H9 (cell line): ENCODE data around the gene CCSER2. TPM values are rescaled to one million over a fixed set of nuclear protein-coding genes. Genes with fewer than 3 reads are reported as not detected.

Experiments
- DNase-seq: peaks from one replicate; pipeline ENCODE4 v3.0.0-alpha.2; 2017
- H2AFZ ChIP-seq: one replicate; pipeline ENCODE4 v1.6.1; 2013; ENCODE audit warnings: mild to moderate bottlenecking, low read length, control low read depth, moderate library complexity
- H2AK5ac ChIP-seq: 2 replicates; pipeline ENCODE4 v1.6.1; 2013; ENCODE audit warnings: low read length, control low read depth, mixed read lengths; ENCODE audit not compliant: insufficient read length
- H2BK120ac ChIP-seq: one replicate; pipeline ENCODE4 v1.6.1; 2013; ENCODE audit warnings: low read depth, mild to moderate bottlenecking, low read length, control low read depth, inconsistent platforms; ENCODE audit not compliant: poor library complexity, severe bottlenecking
- H2BK12ac ChIP-seq: 2 replicates; pipeline ENCODE4 v1.6.1; 2013; ENCODE audit warnings: low read length, control low read depth, mixed read lengths, low read depth; ENCODE audit not compliant: insufficient read length
- H2BK15ac ChIP-seq: 2 replicates; pipeline ENCODE4 v1.6.1; 2013; ENCODE audit warnings: low read depth, low read length, control low read depth
- H2BK20ac ChIP-seq: one replicate; pipeline ENCODE4 v1.6.1; 2013; ENCODE audit warnings: low read depth, mild to moderate bottlenecking, low read length, control low read depth, inconsistent platforms; ENCODE audit not compliant: poor library complexity, severe bottlenecking
- H2BK5ac ChIP-seq: 2 replicates; pipeline ENCODE4 v1.6.1; 2013; ENCODE audit warnings: low read length, control low read depth, mixed read lengths; ENCODE audit not compliant: insufficient read length
- H3K14ac ChIP-seq: 2 replicates; pipeline ENCODE4 v1.6.1; 2013; ENCODE audit warnings: low read length, control low read depth; ENCODE audit not compliant: insufficient read depth
- H3K18ac ChIP-seq: 2 replicates; pipeline ENCODE4 v1.6.1; 2013; ENCODE audit warnings: low read depth, mild to moderate bottlenecking, mixed read lengths, low read length, control low read depth; ENCODE audit not compliant: insufficient read length
- H3K23ac ChIP-seq: 2 replicates; pipeline ENCODE4 v1.6.1; 2013; ENCODE audit warnings: low read length, control low read depth, mixed read lengths, low read depth; ENCODE audit not compliant: insufficient read length
- H3K23me2 ChIP-seq: 2 replicates; pipeline ENCODE4 v1.6.1; 2013; ENCODE audit warnings: low read depth, mild to moderate bottlenecking, mixed read lengths, low read length, control low read depth; ENCODE audit not compliant: insufficient read length, poor library complexity, severe bottlenecking
- H3K27ac ChIP-seq: 2 replicates; pipeline ENCODE4 v1.5.1; 2013; ENCODE audit warnings: low read length, control low read depth, mixed read lengths, low read depth; ENCODE audit not compliant: insufficient read length
- H3K27me3 ChIP-seq: 2 replicates; pipeline ENCODE4 v1.6.1; 2013; ENCODE audit warnings: low read length, control low read depth, inconsistent platforms; ENCODE audit not compliant: insufficient read depth
- H3K4ac ChIP-seq: 2 replicates; pipeline ENCODE4 v1.6.1; 2013; ENCODE audit warnings: low read depth, mild to moderate bottlenecking, control low read depth, inconsistent platforms, low read length, moderate library complexity
- H3K4me1 ChIP-seq: 2 replicates; pipeline ENCODE4 v1.6.1; 2013; ENCODE audit warnings: low read length, control low read depth, inconsistent platforms; ENCODE audit not compliant: insufficient read depth
- H3K4me2 ChIP-seq: 2 replicates; pipeline ENCODE4 v1.6.1; 2013; ENCODE audit warnings: low read length, control low read depth, mixed read lengths; ENCODE audit not compliant: insufficient read length, insufficient read depth
- H3K56ac ChIP-seq: 2 replicates; pipeline ENCODE4 v1.6.1; 2013; ENCODE audit warnings: low read depth, mild to moderate bottlenecking, mixed read lengths, low read length, control low read depth; ENCODE audit not compliant: insufficient read length
- H3K79me1 ChIP-seq: 2 replicates; pipeline ENCODE4 v1.6.1; 2013; ENCODE audit warnings: low read depth, mild to moderate bottlenecking, moderate library complexity, low read length, control low read depth, inconsistent platforms; ENCODE audit not compliant: insufficient read depth, poor library complexity, severe bottlenecking
- H3K79me2 ChIP-seq: 2 replicates; pipeline ENCODE4 v1.6.1; 2013; ENCODE audit warnings: low read length, control low read depth, inconsistent platforms; ENCODE audit not compliant: insufficient read depth
- H3K9ac ChIP-seq: 2 replicates; pipeline ENCODE4 v1.6.1; 2013; ENCODE audit warnings: low read length, control low read depth, mixed read lengths; ENCODE audit not compliant: insufficient read length; ENCODE audit errors: extremely low read depth
- H3K9me3 ChIP-seq: one replicate; pipeline ENCODE4 v1.6.1; 2013; ENCODE audit warnings: low read depth, low read length, inconsistent platforms; ENCODE audit not compliant: control insufficient read depth
- H3T11ph ChIP-seq: one replicate; pipeline ENCODE4 v1.6.1; 2013; ENCODE audit warnings: mild to moderate bottlenecking, low read length, control low read depth, inconsistent platforms
- H4K20me1 ChIP-seq: one replicate; pipeline ENCODE4 v1.6.1; 2013; ENCODE audit not compliant: control insufficient read depth, insufficient read length, insufficient read depth
- H4K5ac ChIP-seq: 2 replicates; pipeline ENCODE4 v1.6.1; 2013; ENCODE audit warnings: low read depth, mild to moderate bottlenecking, mixed read lengths, low read length, control low read depth; ENCODE audit not compliant: insufficient read length
- H4K8ac ChIP-seq: replicated peaks from 2 replicates; pipeline ENCODE4 v1.6.1; 2013; ENCODE audit warnings: low read length, control low read depth, mixed read lengths, low read depth; ENCODE audit not compliant: insufficient read length
- H4K91ac ChIP-seq: 2 replicates; pipeline ENCODE4 v1.6.1; 2013; ENCODE audit warnings: low read depth, mild to moderate bottlenecking, moderate library complexity, mixed read lengths, low read length, control low read depth; ENCODE audit not compliant: insufficient read length
- H3K27ac Mint-ChIP-seq, 3 experiments: 2 replicates in 2 of 3; 3 replicates in 1 of 3; pipeline ENCODE4 v1.8.0; 2020 to 2021; ENCODE audit warnings: mixed read lengths in 3 of 3, mild to moderate bottlenecking in 1 of 3, moderate library complexity in 1 of 3
- H3K27me3 Mint-ChIP-seq: 2 replicates; pipeline ENCODE4 v1.8.0; 2021; ENCODE audit warnings: low read depth, mild to moderate bottlenecking, moderate library complexity, mixed read lengths
- H3K36me3 Mint-ChIP-seq, 3 experiments: 2 replicates in 2 of 3; 3 replicates in 1 of 3; pipeline ENCODE4 v1.8.0; 2020 to 2021; ENCODE audit warnings: low read depth in 3 of 3, mixed read lengths in 3 of 3; ENCODE audit not compliant: insufficient read depth in 1 of 3
- H3K4me1 Mint-ChIP-seq, 2 experiments: 2 replicates each; pipeline ENCODE4 v1.8.0; 2020; ENCODE audit warnings: mixed read lengths in 2 of 2
- H3K4me3 Mint-ChIP-seq, 2 experiments: 2 replicates in 1 of 2; 3 replicates in 1 of 2; pipeline ENCODE4 v1.8.0; 2020 to 2021; ENCODE audit warnings: mild to moderate bottlenecking in 2 of 2, mixed read lengths in 2 of 2, moderate library complexity in 1 of 2
- H3K9me3 Mint-ChIP-seq, 2 experiments: 2 replicates in 1 of 2; 3 replicates in 1 of 2; pipeline ENCODE4 v1.8.0; 2020; ENCODE audit warnings: mild to moderate bottlenecking in 2 of 2, mixed read lengths in 2 of 2, moderate library complexity in 1 of 2
- WGBS: extraction: QIAGEN DNeasy Blood & Tissue Kit; methylation state at CpG from one replicate; pipeline ENCODE4 v1.1.7; 2013; ENCODE audit warnings: missing lambda C conversion rate, low lambda C conversion rate, mixed read lengths; ENCODE audit not compliant: insufficient read length; ENCODE audit errors: extremely low coverage; 5-methylcytosine and 5-hydroxymethylcytosine counted together
- total RNA-seq: library from RNA; stranded (reverse); gene quantifications from 2 replicates; pipeline ENCODE4 v1.2.1, GENCODE V29; 2021
- TF ChIP-seq, protein P1 (sequence below): fragments of 200-600 bp; sonication (generic); conservative IDR thresholded peaks from 3 replicates; pipeline ENCODE4 v1.8.0; 2021; ENCODE audit warnings: antibody characterized with exemption, mild to moderate bottlenecking

The CCSER2 gene
- total RNA-seq, 1 experiment from 2014 or later = 22.2 TPM

DNA sequence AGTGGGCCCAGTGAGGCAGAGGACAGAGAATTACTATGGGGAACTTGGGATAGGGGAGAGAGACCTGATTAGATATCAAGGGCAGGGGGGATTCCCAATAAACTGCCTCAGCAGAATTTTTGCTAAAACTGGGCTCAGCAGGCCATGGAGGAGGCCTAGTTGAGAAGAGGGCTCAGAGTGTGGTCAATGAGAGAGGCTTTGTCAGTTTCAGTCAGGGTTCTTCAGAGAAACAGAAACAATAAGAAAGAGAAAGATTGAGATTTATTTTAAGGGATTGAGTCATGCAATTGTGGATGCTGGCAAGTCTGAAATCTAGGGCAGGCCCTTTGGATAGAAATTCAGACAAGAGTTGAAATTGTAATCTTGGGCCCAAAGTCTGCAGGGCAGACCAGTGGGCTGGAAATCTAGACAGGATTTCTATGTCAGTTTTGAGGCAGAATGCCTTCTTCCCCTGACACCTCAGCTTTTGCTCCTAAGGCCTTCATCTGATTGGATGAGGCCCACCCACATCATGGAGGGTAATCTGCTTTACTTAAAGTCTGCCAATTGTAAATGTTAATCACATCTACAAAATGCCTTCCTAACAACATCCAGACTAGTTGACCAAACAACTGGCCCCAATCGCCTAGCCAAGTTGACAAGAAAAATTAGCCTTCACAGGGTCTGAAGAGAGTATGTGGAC lies 33.5 kb upstream of the CCSER2 start:
- no peak for DNase-seq
- Histone ChIP-seq H2BK120ac (no peak overlapping the region), H4K91ac (no peak overlapping the region), H3K18ac (no peak overlapping the region), H4K8ac (no peak overlapping the region), H2AFZ (no peak overlapping the region), H4K5ac (no peak overlapping the region), H2BK12ac (no peak overlapping the region), H3K9ac (no peak overlapping the region), H3K4me2 (no peak overlapping the region), H3K27me3 (no peaks in the 10 kb centered on the region), H3K23me2 (no peaks in the 10 kb centered on the region), H2BK5ac (no peak overlapping the region), H3K79me2 (no peaks in the 10 kb centered on the region), H2BK15ac (no peak overlapping the region), H2AK5ac (no peak overlapping the region), H3K79me1 (no peaks in the 10 kb centered on the region), H3K56ac (no peak overlapping the region), H3K4me1 (peaks cover 14% of the 10 kb centered on the region), H3K14ac (no peak overlapping the region), H3T11ph (no peak overlapping the region), H4K20me1 (no peaks in the 10 kb centered on the region), H3K4ac (no peak overlapping the region), H3K9me3 (no peaks in the 10 kb centered on the region), H2BK20ac (no peak overlapping the region), H3K23ac (no peak overlapping the region), H3K27ac (no peak overlapping the region)
- Mint-ChIP-seq H3K4me1 (peaks cover 14 to 16% of the 10 kb centered on the region in 2 experiments), H3K36me3 (no peaks in the 10 kb centered on the region), H3K9me3 (no peaks in the 10 kb centered on the region), H3K27me3 (no peaks in the 10 kb centered on the region), H3K27ac (no peak overlapping the region), H3K4me3 (no peak overlapping the region)
- WGBS = no CpG with 5 or more reads among the region's 1 CpG
- TF ChIP-seq, protein P1, sequence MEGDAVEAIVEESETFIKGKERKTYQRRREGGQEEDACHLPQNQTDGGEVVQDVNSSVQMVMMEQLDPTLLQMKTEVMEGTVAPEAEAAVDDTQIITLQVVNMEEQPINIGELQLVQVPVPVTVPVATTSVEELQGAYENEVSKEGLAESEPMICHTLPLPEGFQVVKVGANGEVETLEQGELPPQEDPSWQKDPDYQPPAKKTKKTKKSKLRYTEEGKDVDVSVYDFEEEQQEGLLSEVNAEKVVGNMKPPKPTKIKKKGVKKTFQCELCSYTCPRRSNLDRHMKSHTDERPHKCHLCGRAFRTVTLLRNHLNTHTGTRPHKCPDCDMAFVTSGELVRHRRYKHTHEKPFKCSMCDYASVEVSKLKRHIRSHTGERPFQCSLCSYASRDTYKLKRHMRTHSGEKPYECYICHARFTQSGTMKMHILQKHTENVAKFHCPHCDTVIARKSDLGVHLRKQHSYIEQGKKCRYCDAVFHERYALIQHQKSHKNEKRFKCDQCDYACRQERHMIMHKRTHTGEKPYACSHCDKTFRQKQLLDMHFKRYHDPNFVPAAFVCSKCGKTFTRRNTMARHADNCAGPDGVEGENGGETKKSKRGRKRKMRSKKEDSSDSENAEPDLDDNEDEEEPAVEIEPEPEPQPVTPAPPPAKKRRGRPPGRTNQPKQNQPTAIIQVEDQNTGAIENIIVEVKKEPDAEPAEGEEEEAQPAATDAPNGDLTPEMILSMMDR = no peak
